ENCODE data around the gene HS6ST1.

Gene HS6ST1

DNA sequence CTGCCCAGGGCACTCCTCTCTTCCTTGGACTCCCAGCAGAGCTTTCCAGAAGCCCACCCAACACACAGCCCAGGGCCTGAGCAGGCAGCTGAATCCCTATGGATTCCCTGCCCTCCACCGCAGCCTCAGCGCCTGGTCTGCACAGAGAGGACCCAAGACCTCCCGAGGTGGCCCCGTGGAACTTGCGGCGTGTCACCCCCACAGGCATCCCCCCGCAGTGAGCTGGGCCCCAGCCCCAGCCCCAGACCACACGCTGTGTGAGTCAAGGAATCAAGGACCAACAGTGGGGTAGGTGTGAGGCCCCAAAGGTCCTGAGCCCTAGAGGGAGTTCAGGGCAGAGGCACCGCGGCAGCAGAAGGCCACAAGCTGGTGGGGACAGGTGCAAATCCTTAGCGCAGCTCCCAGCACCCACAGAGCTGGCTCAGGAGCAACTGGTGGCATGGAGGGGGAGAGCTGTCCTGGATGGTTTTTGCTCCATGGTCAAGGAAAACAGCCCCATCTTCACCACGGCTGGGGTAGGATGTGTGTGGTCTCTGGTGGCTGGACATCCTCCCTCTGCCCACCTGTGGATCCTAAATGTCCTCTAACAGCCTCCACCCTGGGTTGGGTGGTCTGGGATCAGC lies 8.5 kb downstream of the HS6ST1 start:
- no peak for DNase-seq (ENCODE audit: low read depth)

DNA sequence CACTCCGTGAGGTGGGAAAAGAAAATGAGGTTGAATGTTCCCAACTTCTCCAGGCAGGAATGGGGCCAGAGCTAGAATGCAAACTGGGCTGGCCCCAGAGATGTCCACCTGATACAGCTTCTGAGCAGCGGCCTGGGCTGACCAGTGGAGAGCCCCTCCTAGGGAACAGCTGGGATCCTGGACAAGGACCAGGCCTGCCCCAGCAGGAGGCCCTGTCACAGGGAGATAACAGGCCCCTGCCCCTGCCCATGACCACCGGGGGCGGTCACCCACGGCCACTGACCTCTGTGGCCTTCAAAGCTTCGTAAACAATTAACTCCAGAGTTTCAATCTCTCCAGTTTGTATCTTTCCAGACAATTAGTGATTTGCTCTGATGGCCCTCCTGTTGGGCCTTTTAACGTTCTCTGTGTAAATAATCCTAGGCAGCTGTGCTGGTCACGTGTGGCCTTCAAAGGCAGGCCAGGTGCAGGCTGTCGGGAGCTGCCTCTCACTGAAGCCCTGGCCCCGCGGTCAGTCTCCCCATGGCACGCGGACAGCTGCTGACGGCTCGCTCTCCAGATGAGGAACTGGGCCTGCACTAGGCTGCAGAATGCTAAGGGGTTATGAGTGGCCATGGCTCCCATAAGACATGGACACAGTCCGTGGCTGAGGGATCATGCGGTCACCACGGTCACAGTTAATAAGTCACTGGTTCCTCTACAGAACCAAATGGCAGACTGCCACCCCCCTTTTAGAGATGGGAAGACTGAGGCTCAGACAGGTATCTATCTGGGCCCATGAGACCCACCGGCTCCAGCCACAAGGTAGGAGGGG lies 9.2 kb downstream of the HS6ST1 start:
- DNase-seq (ENCODE audit: low read depth) = no peak

DNA sequence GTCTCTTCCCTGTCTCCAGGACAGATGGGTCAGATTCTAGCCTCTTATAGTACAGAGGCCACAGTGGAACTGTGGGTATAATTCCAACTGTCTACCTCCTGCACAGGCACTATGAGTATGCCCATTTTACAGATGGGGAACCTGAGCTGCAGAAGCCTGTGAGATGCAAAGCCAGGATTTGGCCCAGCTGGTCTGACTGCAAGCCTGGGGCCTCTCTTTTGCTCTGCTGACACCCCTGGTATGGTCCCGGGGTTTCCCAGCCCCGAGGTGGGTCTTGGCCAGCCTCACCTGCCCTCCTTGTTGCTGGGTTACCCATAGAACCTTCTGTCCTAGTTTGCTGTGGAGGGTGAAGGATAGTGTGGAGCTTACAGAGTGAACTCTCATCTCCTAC lies 9.8 kb downstream of the HS6ST1 start:
- DNase-seq (ENCODE audit: low read depth) = no peak

DNA sequence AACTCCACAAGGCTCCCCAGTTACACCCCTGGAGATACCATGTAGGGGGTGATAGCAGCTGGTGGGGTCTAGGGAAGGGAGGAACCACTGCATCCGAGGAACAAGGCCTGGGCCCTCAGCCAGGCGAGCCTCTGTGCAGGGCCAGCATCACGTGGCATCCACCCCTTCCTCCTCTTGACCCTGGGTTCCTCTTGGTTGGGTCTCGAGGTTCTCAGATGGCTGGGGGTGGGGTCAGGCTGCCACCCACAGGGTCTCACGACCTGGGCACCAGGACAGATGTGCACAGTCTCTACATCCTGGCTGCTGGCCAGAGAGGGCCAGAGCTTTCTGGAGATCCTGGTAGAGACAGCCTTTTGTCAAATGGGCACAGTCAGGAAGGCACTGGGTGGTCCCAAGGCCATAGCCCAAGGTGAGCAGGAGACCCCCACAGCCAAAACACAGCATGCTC lies 10.4 kb downstream of the HS6ST1 start:
- no peak for DNase-seq (ENCODE audit: low read depth)

DNA sequence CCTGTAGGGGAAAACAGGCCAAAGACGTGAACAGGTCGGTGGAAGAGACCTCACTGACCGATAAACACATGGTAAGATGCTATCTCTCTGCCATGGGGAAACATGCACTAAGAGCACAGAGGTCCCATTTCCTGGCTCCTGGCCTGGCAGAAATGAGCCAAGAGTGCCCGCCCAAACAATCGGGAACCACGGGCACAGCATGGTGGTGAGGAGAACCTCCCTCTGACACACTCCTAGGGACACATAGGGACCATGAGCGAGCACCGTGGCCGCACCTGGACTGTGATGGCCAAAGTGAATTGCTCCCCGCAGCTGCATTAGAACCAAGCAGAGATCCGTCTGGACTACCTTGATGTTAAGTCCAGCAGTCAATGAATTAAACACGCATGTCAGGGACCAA lies 11.1 kb downstream of the HS6ST1 start:
- DNase-seq (ENCODE audit: low read depth) = no peak

DNA sequence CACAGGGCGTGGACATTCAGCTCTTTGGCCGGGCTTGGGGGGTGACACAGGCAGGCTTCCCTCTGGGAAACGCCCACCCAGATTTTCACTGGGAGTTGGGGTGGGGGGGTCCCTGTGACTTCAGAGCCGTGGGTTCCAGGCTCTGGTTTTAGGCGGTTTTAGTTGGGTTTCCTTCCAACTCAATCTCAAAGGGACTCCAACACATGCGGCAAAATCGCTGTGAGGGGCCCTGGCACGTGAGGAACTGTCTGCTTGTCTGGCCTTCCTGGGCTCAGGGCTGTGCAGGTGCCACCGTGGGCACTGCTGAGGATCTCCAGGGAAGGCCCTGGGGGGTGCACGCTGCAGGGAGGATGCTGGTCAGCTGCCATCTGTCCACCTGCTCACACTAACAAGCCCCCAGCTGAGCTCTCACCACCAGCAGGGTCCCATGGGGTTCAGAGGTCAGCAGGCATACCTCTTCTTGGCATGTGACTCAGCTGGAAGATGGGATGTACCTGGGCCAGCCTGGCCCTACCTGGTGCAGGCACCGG lies 11.7 kb downstream of the HS6ST1 start:
- no peak for DNase-seq (ENCODE audit: low read depth)

DNA sequence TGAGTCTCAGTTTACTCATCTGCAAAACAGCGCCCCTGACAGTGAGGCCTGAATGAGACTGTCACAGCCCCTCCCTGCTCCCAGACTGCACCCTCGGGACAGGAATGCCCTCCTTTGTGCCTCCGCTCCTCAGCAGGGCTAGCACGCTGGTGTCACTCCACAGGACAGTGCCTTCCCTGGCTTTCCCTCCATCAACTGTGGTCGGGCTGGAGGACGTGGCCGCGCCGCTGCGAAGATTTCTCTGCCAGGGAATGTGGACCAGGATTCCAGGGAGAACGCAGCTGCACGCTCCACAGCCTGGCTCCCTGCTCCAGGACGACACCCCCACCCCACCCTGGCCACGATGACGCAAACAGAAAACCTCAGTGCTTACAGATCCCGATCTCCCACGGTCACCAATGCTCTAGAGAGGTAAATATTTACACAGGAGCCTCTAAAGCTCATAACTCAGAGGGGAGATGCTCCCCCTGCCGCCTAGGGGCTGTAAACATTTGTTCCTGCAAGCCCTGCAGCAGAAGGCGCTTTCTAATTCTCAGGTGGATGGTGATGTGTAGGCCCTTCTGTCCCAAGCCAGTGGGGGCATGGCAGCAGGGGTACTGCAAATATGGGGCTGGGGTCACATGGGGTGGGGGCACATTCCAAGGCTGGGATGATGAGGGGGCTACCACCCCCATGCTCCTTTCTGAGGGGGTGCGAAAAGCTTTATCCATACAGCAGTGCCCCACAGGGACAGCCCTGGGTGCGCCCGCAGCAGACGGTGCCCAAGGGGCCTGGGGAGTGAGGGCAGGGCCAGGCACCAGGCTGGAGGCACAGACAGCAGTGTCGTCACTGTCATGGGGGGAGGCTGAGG lies 12.4 kb downstream of the HS6ST1 start:
- no peak for DNase-seq (ENCODE audit: low read depth)

DNA sequence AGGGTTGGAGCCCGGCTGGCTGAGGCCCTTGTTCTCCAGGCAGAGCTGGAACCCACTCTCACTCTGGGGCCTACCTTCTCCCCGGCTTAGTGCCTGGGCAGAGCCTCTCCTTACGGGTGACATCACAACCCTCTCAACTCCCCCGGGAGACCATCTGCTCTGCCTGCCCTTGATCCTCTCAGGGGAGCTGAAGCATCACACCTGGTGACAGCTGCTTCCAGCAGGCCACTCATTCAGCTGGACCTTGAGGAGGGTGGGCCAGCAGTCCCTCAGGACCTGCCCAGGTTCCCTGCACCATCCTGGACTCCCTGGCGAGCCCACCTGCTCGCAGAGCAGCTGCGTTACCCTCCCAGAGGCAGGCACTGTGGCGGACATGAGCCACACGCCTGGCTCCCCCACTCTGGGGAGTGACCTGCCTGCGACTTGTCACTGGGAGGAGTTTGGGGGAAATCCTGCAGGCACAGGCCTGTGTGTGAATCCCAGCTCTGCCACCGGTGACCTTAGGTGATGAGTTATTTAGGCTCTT lies 13.1 kb downstream of the HS6ST1 start:
- DNase-seq (ENCODE audit: low read depth) = no peak

DNA sequence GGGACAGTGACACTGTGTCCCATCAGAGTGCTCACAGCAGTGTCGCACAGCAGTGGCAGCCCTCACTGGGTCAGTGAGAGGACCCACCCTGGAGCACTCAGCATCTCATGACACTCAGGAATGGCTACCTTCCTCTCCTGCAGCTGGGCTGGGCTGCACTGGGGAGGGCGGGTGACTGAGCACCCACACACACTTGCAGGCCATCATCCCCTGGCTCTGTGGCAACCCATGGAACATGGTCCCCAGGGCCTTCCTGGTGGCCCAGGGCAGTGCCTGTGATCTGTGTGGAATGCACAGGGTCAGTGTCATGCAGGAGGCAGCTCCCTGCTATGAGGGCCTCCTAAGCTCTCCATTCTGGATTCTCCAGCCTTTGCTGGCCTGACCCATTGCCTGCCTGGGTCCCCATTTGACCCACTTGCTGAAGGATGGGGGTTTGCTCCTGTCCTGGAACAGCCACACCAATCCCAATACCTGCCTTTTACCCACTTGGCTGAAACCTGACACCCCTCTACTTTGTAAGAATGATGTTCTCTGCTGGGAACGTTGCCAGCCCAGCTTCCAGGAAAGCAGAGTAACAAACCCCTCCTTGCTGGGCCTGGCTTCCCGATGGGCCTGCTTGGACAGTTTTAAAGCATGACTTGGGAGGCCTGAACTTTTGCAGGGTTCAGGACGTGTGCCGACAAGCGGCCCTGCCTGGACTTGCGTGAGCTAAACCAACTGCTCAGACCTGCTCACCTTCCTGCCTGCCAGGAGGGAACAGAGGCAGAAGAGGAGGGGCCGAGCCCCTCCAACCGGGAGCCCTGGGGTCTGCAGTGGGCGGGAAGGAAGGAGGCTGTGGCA lies 13.7 kb downstream of the HS6ST1 start:
- DNase-seq (ENCODE audit: low read depth) = no peak

DNA sequence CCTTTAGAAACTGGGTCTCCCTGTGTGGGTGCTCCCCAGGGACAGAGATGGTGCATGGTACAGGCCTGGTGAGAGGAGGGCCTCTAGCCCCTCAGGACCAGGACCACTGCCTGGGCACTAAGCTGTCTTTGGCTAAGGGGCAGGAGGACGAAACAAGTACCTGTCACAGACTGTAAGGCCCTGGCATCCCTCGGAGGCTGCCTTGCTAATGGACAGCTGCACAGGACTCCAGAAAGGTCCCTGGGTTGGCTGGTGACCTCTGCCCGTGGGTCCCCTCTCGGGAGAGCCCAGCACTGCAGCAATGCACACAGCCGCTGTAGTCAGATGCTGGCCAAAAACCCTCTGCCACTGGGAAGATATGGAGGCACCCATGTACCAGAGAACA lies 14.3 kb downstream of the HS6ST1 start:
- no peak for DNase-seq (ENCODE audit: low read depth)

DNA sequence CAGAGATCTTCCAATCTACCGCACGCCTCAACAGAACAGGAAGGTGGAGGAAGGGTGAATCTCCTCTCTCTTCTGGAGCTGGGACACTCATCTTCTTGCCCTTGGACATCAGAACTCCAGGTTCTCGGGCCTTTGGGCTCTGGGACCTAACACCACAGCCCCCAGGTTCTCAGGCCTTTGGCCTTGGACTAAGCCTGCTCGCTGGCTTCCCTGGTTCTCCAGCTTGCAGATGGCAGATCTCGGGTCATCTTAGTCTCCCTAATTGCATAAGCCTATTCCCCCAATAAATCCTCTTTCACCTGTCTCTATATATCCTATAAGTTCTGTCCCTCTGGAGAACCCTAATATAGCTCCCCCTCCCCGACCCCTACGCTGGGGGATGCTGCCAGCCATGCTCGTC lies 14.8 kb downstream of the HS6ST1 start:
- DNase-seq (ENCODE audit: low read depth) = no peak

DNA sequence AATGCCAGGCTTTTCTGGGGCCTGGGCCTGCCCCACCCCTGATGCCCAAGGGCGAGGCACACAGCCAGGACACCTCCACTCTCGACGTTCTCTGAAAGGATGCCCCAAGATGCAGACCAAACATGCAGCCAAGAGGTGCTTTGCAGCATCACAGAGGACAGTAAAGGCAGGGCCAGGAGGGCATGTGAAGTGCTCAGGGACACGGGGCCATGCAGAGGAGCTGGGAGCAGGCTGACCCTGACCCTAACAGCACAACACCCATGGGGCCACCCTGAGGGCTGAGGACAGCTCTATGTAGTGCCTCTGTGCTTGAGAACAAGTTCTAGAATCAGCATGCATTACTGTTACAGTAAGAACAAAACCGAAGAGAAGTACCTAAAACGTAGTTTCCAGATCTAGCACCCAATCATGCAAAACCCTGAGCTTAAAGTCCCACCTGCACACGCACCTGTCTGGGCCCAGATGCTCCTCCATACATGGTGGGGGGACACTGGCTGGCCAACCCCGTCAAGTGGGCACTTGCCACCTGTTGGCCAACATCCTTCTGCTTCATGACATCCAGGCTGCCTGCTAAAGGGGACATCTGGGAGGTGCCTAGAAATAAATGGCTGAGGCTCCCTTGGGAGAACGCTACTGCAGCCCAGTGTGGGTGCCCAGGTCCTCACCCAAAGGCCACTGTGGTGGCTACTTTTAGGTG lies 15.4 kb downstream of the HS6ST1 start:
- DNase-seq (ENCODE audit: low read depth) = no peak

DNA sequence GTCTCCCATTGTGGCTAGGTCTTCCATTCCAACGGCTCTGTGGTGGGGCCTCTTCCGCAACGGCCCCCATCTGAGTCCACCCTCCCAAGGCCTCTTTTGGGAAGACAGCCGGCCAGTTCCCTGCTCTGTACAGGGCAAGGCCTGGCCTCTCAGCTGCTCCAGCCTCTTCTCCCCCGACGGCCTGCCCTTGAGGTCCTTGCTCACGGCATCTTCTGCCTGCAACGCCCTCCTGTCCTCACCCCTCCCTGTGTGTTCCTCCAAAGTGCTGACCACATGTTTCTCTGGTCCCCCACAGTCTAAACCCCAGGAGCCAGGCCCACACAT lies 16.0 kb downstream of the HS6ST1 start:
- DNase-seq (ENCODE audit: low read depth) = no peak

DNA sequence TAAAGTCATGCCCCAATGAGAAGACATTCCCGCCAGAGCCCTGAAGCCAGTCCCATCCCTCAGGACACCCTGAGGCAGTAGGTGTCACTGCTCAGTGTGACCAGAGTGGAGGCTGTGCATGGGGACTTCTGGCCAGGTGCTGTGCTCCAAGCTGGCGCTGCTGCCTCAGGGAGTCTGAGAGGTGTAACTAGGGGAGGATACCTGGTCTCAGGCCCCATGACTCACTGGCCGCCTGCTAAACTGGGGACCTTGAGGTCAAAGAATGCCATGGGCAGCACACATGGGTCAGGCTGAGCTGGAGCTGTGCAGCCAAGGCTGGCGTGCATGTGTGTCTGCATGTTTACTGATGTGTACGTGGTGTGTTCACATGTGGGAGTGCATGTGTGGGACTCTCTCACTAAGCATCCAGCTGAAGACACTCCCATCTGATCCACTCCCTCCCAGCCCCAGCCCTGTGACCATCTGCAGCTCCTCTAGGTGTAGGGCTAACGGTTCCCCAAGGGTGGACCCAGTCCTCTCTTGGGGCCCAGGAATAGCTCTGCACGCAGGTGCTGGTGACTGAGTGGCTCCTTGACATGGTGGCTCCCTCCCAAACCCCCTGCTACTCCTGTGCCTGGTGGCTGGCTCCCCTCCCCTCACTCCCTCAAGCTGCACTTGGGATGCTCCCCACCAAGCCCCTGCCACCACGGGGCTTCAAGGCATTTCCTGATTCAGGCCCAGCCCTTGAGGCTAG lies 16.5 kb downstream of the HS6ST1 start:
- DNase-seq (ENCODE audit: low read depth) = no peak

DNA sequence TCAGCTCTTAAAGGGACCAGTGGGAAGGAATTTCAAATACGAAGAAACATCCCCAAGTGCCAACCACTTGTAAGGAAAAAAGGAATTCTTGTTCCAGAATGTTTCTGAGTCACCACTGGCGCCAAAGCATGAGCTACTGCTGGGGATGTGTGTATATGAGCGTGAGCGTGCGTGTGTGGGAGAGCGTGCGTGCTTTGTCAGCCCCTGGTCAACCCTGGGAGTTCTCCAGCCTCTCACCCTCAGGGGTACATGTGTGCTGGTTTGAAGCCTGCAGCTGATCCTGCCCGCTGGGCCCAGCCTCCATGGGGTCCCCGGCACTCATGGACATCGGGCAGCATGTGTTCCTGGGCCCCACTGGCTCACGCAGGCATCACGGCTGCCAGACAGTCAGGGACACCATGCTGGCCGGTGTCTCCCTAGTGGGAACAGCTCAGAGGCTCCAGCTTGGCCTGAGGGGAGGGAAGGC lies 17.1 kb downstream of the HS6ST1 start:
- DNase-seq (ENCODE audit: low read depth) = no peak

DNA sequence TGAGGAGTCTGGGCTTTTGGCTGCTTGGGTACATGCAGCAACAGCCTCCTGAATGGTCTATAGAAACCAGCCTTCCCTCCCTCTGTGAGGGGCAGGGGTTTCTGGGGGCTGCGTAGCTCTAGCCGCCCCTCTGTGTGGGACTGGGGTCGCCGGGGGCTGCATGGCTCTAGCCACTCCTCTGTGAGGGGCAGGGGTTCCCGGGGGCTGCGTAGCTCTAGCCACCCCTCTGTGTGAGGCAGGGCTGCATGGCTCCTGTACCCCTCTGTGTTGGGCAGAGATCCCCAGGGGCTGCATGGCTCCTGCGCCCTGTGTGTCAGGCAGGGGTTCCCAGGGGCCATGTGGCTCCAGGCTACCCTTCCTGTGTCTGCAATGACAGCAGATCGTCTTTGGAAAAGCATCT lies 17.6 kb downstream of the HS6ST1 start:
- no peak for DNase-seq (ENCODE audit: low read depth)

DNA sequence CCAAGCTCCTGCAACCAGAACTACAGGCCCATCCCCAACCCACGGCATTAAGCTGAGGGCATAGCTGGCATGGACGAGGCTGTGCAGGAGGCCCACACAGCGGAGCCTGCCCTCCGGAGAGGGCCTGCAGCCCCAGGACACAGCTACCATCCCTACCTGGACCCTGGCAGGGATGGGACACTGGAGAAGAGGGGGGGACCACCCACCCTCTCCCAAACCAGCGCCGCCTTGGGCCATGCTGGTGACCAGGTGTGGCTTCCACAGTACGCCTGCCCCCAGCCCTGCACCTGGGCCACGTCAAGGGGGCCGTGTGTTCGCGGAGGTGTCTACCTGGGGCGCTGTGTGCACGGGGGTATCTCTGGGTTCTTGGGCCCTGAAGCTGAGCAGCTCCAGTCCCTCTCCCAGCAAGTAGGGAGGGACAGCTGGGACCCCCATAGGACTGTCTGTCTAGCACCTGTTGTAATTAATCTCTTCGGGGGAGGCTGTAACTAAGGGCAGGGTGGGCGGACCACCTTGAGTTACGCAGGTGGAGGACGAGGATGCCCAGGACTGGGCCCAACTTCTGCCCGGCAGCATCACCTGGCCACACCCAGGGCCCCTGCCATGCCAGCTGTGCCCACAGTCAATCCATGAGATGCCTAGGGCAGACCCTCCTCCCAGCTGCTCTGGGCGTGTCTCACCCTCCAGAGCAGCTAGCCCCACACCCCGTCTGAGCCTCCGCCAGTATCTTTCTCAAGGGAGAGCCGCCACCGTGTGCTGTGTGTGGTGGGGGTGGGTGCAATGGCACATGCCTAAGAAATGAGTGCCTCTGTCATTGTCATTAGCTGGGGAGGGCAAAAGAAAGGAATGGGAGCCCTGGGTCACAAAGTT lies 18.3 kb downstream of the HS6ST1 start:
- DNase-seq (ENCODE audit: low read depth) = no peak

DNA sequence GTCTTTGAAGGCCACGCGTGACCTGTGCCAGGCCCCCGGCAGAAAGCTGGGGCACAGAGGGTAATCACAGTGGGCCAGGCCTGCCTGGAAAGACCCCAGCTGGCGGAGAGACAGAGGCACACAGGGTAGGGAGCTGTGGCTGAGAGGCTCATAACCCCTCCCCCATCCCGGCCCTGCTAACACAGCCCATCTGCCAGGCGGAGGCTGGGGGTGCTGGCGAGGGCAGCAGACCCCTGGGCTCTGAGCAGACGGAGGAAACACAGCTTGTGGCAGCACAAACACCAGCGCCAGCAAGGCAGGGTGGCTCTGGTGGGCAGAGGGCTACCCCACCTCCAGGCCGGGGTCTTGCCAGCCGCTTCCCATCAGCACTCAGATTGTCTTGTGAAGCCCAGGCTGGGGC lies 19.0 kb downstream of the HS6ST1 start:
- no peak for DNase-seq (ENCODE audit: low read depth)

DNA sequence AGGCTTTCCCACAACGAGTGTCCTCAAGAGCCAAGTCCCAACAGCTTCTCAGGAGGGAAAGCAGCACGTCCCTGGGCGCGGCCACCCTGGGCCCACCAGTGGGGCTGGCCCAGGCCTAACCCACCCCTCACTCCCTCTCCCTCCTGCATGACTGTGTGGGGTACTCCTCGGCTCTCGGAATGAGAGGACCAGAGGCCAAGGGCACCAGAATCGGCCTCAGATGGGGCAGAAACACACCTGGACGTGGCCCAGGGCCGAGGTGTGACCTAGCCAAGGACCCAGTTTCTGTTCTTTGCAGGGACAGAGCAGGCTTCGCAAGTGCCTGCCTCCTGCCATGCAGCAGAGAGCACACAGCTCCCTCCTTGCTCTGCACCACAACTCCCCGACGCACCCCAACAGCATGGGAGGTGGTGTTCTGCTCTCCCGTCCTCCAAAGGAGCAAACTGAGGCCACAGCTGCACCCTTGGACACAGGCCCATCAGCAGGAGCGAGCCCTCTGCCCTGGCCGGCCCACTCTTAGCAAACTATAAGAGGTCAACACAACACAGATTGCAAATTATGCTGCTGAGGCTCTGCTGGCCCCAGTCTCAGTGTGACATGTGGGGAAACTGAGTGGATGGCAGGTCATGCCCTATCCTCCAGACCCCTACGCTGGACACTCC lies 19.7 kb downstream of the HS6ST1 start:
- DNase-seq (ENCODE audit: low read depth) = no peak

Measured in stimulated activated CD4-positive, alpha-beta T cell treated with anti-CD3 and anti-CD28 coated beads, Interleukin-2, amount 100 ng/mL, for 4 hours (primary cell).